ENCODE results near the gene FAAP100. TPM values are rescaled to one million over a fixed set of nuclear protein-coding genes. Genes with fewer than 3 reads are reported as not detected.

FAAP100 gene
- total RNA-seq, 1 donor from 2014 or later: 39.8 TPM

GRCh38 chr17:81570964-81571363 lies 18.8 kb upstream of the FAAP100 start:
- H3K27me3 Mint-ChIP-seq (ENCODE audit: low read depth): no peaks in the 10 kb centered on the region

GRCh38 chr17:81569986-81570514 lies 17.9 kb upstream of the FAAP100 start:
- no peak for TF ChIP-seq CTCF (IDR thresholded peaks at IDR 0.05)
- no peaks in the 10 kb centered on the region for H3K9me3 Mint-ChIP-seq (ENCODE audit: low read depth)
- H3K4me3 Mint-ChIP-seq (ENCODE audit: unreplicated experiment): no peak overlapping the region
- peaks cover 66% of the 10 kb centered on the region for H3K4me1 Mint-ChIP-seq (ENCODE audit: low read depth)
- H3K36me3 Mint-ChIP-seq (ENCODE audit: low read depth): peaks cover 41% of the 10 kb centered on the region
- DNase-seq (ENCODE audit: low spot score): no peak
- H3K27ac Mint-ChIP-seq (ENCODE audit: unreplicated experiment): no peak overlapping the region
- H3K27me3 Mint-ChIP-seq (ENCODE audit: low read depth): no peaks in the 10 kb centered on the region

More at GRCh38 chr17:81570964-81571363, 18.8 kb upstream of the FAAP100 start:
- TF ChIP-seq CTCF (IDR thresholded peaks at IDR 0.05): no peak
- no peak for DNase-seq (ENCODE audit: low spot score)
- Mint-ChIP-seq H3K36me3 (ENCODE audit: low read depth) (peaks cover 37% of the 10 kb centered on the region), H3K4me3 (ENCODE audit: unreplicated experiment) (no peak overlapping the region), H3K27ac (ENCODE audit: unreplicated experiment) (no peak overlapping the region), H3K9me3 (ENCODE audit: low read depth) (no peaks in the 10 kb centered on the region), H3K4me1 (ENCODE audit: low read depth) (peaks cover 64% of the 10 kb centered on the region)

GRCh38 chr17:81568416-81568815 lies 16.3 kb upstream of the FAAP100 start:
- no peaks in the 10 kb centered on the region for H3K9me3 Mint-ChIP-seq (ENCODE audit: low read depth)
- H3K27ac Mint-ChIP-seq (ENCODE audit: unreplicated experiment): peak overlapping the region; percentile 95
- DNase-seq (ENCODE audit: low spot score): no peak
- peaks cover 39% of the 10 kb centered on the region for H3K36me3 Mint-ChIP-seq (ENCODE audit: low read depth)
- no peak for TF ChIP-seq CTCF (IDR thresholded peaks at IDR 0.05)
- H3K27me3 Mint-ChIP-seq (ENCODE audit: low read depth): no peaks in the 10 kb centered on the region
- peaks cover 70% of the 10 kb centered on the region for H3K4me1 Mint-ChIP-seq (ENCODE audit: low read depth)
- H3K4me3 Mint-ChIP-seq (ENCODE audit: unreplicated experiment): peak overlapping the region; percentile 50

- Mint-ChIP-seq H3K36me3 (ENCODE audit: low read depth) (peaks cover 38% of the 10 kb centered on the region), H3K9me3 (ENCODE audit: low read depth) (no peaks in the 10 kb centered on the region), H3K4me1 (ENCODE audit: low read depth) (peaks cover 67% of the 10 kb centered on the region), H3K4me3 (ENCODE audit: unreplicated experiment) (peak overlapping the region; percentile 50), H3K27ac (ENCODE audit: unreplicated experiment) (peak overlapping the region; percentile 95), H3K27me3 (ENCODE audit: low read depth) (no peaks in the 10 kb centered on the region)
- TF ChIP-seq CTCF (IDR thresholded peaks at IDR 0.05): no peak
- no peak for DNase-seq (ENCODE audit: low spot score)
Observed at GRCh38 chr17:81567191-81567590, 15.0 kb upstream of the FAAP100 start.

GRCh38 chr17:81566461-81567126 lies 14.4 kb upstream of the FAAP100 start:
- Mint-ChIP-seq H3K36me3 (ENCODE audit: low read depth) (peaks cover 38% of the 10 kb centered on the region), H3K4me3 (ENCODE audit: unreplicated experiment) (peak overlapping the region; percentile 45)

More at GRCh38 chr17:81566461-81567126, 14.4 kb upstream of the FAAP100 start:
- peak overlapping the region; percentile 95 for H3K27ac Mint-ChIP-seq (ENCODE audit: unreplicated experiment)
- no peak for TF ChIP-seq CTCF (IDR thresholded peaks at IDR 0.05)
- no peak for DNase-seq (ENCODE audit: low spot score)
- no peaks in the 10 kb centered on the region for H3K27me3 Mint-ChIP-seq (ENCODE audit: low read depth)
- H3K4me1 Mint-ChIP-seq (ENCODE audit: low read depth): peaks cover 71% of the 10 kb centered on the region
- H3K9me3 Mint-ChIP-seq (ENCODE audit: low read depth): no peaks in the 10 kb centered on the region

All from chondrocyte (in vitro differentiated cells).